NCI-H524 (cell line): ENCODE results near the gene VPS26C.

Experiments used
- DNase-seq, 2 experiments: peaks; one replicate each; lab custom pipeline; 2025; lab: John Stamatoyannopoulos, UW

The VPS26C gene

GRCh38 chr21:37264808-37265207, 2.3 kb downstream of the VPS26C start:
- DNase-seq, result no peak

- no peak for DNase-seq
These were observed 3.1 kb downstream of the VPS26C start for GRCh38 chr21:37263827-37264600.

- DNase-seq, result no peak
These were observed 7.7 kb downstream of the VPS26C start for GRCh38 chr21:37259426-37259825.

GRCh38 chr21:37257967-37258877, 8.9 kb downstream of the VPS26C start:
- peak; percentile 40 to 68 for DNase-seq

GRCh38 chr21:37257511-37257966, 9.6 kb downstream of the VPS26C start:
- DNase-seq, result peak in 1 of 2 experiments; percentile 40

- DNase-seq, result no peak
These were observed 13.1 kb downstream of the VPS26C start for GRCh38 chr21:37253991-37254390.

- no peak for DNase-seq
These were observed 15.9 kb downstream of the VPS26C start for GRCh38 chr21:37251294-37251634.

GRCh38 chr21:37249112-37249904, 17.8 kb downstream of the VPS26C start:
- DNase-seq, result no peak

- DNase-seq, result no peak
These were observed 18.8 kb downstream of the VPS26C start for GRCh38 chr21:37248298-37248697.

- no peak for DNase-seq
These were observed 22.0 kb downstream of the VPS26C start for GRCh38 chr21:37245151-37245550.

GRCh38 chr21:37244501-37245095, 22.5 kb downstream of the VPS26C start:
- DNase-seq, result no peak

- no peak for DNase-seq
These were observed 23.2 kb downstream of the VPS26C start for GRCh38 chr21:37243961-37244360.

- DNase-seq, result no peak
These were observed 25.7 kb downstream of the VPS26C start for GRCh38 chr21:37241426-37241825.

GRCh38 chr21:37240978-37241377, 26.2 kb downstream of the VPS26C start:
- no peak for DNase-seq

GRCh38 chr21:37237764-37238163, 29.4 kb downstream of the VPS26C start:
- no peak for DNase-seq

- DNase-seq, result no peak
These were observed 29.8 kb downstream of the VPS26C start for GRCh38 chr21:37237346-37237745.

- no peak for DNase-seq
These were observed 33.5 kb downstream of the VPS26C start for GRCh38 chr21:37233551-37234146.

GRCh38 chr21:37232274-37233018, 34.7 kb downstream of the VPS26C start:
- no peak for DNase-seq

GRCh38 chr21:37231671-37232070, 35.5 kb downstream of the VPS26C start:
- DNase-seq, result no peak

GRCh38 chr21:37231249-37231645, 35.9 kb downstream of the VPS26C start:
- no peak for DNase-seq
